SU-DHL-6 (cell line): ENCODE measurements around the gene NOD2.

Experiments
- H2AFZ ChIP-seq: fragments of 200-600 bp; sonication (generic); 2 replicates; pipeline ENCODE4 v1.6.1; 2014; ENCODE audit warnings: low read depth, mild to moderate bottlenecking, moderate library complexity, mixed read lengths, antibody characterized with exemption, low read length; ENCODE audit not compliant: severe bottlenecking
- H3F3A ChIP-seq: fragments of 200-600 bp; shearing (Covaris generic); 2 replicates; pipeline ENCODE4 v1.6.0; 2016; ENCODE audit warnings: antibody characterized with exemption, mild to moderate bottlenecking; ENCODE audit not compliant: insufficient read depth
- H3K27ac ChIP-seq: fragments of 200-600 bp; sonication (generic); 2 replicates; pipeline ENCODE4 v1.5.1; 2016; ENCODE audit warnings: low read depth, mild to moderate bottlenecking, low read length, moderate library complexity, mixed read lengths
- H3K27me3 ChIP-seq: fragments of 200-600 bp; sonication (generic), shearing (Covaris generic); 2 replicates; pipeline ENCODE4 v1.6.0; 2014; ENCODE audit warnings: mild to moderate bottlenecking, low read length
- H3K36me3 ChIP-seq: fragments of 200-600 bp; sonication (generic); 2 replicates; pipeline ENCODE4 v1.6.1; 2014; ENCODE audit warnings: mild to moderate bottlenecking, low read length, mixed read lengths
- H3K4me2 ChIP-seq: fragments of 300-600, 200-600 bp; shearing (Covaris generic), sonication (generic); 2 replicates; pipeline ENCODE4 v1.6.0; 2014; ENCODE audit warnings: low read length, low read depth, mild to moderate bottlenecking; ENCODE audit not compliant: poor library complexity, severe bottlenecking
- H3K4me3 ChIP-seq: fragments of 200-600 bp; sonication (generic); 2 replicates; pipeline ENCODE4 v1.5.1; 2014; ENCODE audit warnings: antibody characterized with exemption, low read length, mild to moderate bottlenecking, mixed read lengths; ENCODE audit not compliant: insufficient read depth, poor library complexity, severe bottlenecking
- H3K79me2 ChIP-seq: fragments of 200-600 bp; sonication (generic); 2 replicates; pipeline ENCODE4 v1.6.1; 2014; ENCODE audit warnings: mild to moderate bottlenecking, low read length, moderate library complexity; ENCODE audit not compliant: insufficient read depth
- H3K9ac ChIP-seq: fragments of 200-600 bp; sonication (generic); 2 replicates; pipeline ENCODE4 v1.7.0; 2014; ENCODE audit warnings: mild to moderate bottlenecking, low read length
- H3K9me2 ChIP-seq: fragments of 200-600 bp; sonication (generic); replicated peaks from 2 replicates; pipeline ENCODE4 v1.6.1; 2014; ENCODE audit warnings: low read length; ENCODE audit not compliant: insufficient read depth
- H3K9me3 ChIP-seq: fragments of 200-600 bp; sonication (generic); 2 replicates; pipeline ENCODE4 v1.6.1; 2014; ENCODE audit warnings: low read length, mixed read lengths; ENCODE audit not compliant: insufficient read depth
- H4K20me1 ChIP-seq: fragments of 200-600 bp; sonication (generic); 2 replicates; pipeline ENCODE4 v1.6.1; 2014; ENCODE audit warnings: low read depth, mild to moderate bottlenecking, antibody characterized with exemption, low read length, moderate library complexity, mixed read lengths
- CTCF ChIP-seq: fragments of 200-600 bp; sonication (generic); IDR thresholded peaks from one replicate; pipeline ENCODE4 v1.5.1; 2017; ENCODE audit warnings: antibody characterized with exemption, mild to moderate bottlenecking, low read length, moderate library complexity; ENCODE audit not compliant: insufficient read depth, poor library complexity, severe bottlenecking
- EZH2phosphoT487 ChIP-seq: fragments of 200-600 bp; sonication (generic), shearing (Covaris generic); conservative IDR thresholded peaks from 2 replicates; pipeline ENCODE4 v1.6.1; 2018; ENCODE audit warnings: mild to moderate bottlenecking, antibody characterized with exemption, low read length, moderate library complexity, mixed read lengths

The NOD2 gene

GRCh38 chr16:50705436-50706110 lies 12.2 kb downstream of the NOD2 start:
- TF ChIP-seq CTCF (no peak), EZH2phosphoT487 (no peak)
- H4K20me1 ChIP-seq: no peaks in the 10 kb centered on the region
- no peaks in the 10 kb centered on the region for H3K36me3 ChIP-seq
- H3K9ac ChIP-seq: no peak overlapping the region
- no peaks in the 10 kb centered on the region; the same call in 1 of the 2 replicates for H3K27me3 ChIP-seq
- no peak overlapping the region for H2AFZ ChIP-seq
- H3K4me2 ChIP-seq: no peak overlapping the region
- peaks cover 15% of the 10 kb centered on the region; the same call in 1 of the 2 replicates for H3K9me3 ChIP-seq
- no peak overlapping the region for H3K4me3 ChIP-seq
- H3K9me2 ChIP-seq: no peaks in the 10 kb centered on the region
- no peak overlapping the region for H3K27ac ChIP-seq
- no peaks in the 10 kb centered on the region for H3K79me2 ChIP-seq
- H3F3A ChIP-seq: no peaks in the 10 kb centered on the region

- Histone ChIP-seq H3K27me3 (no peaks in the 10 kb centered on the region; the same call in 1 of the 2 replicates), H3K4me2 (no peak overlapping the region), H2AFZ (no peak overlapping the region), H3K79me2 (no peaks in the 10 kb centered on the region), H3K9me3 (peaks cover 15% of the 10 kb centered on the region; the same call in 1 of the 2 replicates), H3K4me3 (no peak overlapping the region), H4K20me1 (no peaks in the 10 kb centered on the region), H3F3A (no peaks in the 10 kb centered on the region), H3K27ac (no peak overlapping the region), H3K9ac (no peak overlapping the region), H3K36me3 (no peaks in the 10 kb centered on the region), H3K9me2 (no peaks in the 10 kb centered on the region)
- TF ChIP-seq CTCF: no peak
- no peak for TF ChIP-seq EZH2phosphoT487
These were observed 12.8 kb downstream of the NOD2 start for GRCh38 chr16:50706250-50706649.

- Histone ChIP-seq H3K4me3 (no peak overlapping the region), H3K36me3 (no peaks in the 10 kb centered on the region), H3K27me3 (no peaks in the 10 kb centered on the region; the same call in 1 of the 2 replicates), H3K9me2 (no peaks in the 10 kb centered on the region), H3K9ac (no peak overlapping the region), H3K79me2 (no peaks in the 10 kb centered on the region), H3F3A (no peaks in the 10 kb centered on the region), H3K4me2 (no peak overlapping the region), H3K9me3 (peaks cover 15% of the 10 kb centered on the region; the same call in 1 of the 2 replicates), H3K27ac (no peak overlapping the region), H4K20me1 (no peaks in the 10 kb centered on the region), H2AFZ (no peak overlapping the region)
- no peak for TF ChIP-seq EZH2phosphoT487
- no peak for TF ChIP-seq CTCF
These were observed 15.1 kb downstream of the NOD2 start for GRCh38 chr16:50708373-50709060.
